Measurements from ENCODE around the gene QSOX1.

Gene QSOX1

DNA sequence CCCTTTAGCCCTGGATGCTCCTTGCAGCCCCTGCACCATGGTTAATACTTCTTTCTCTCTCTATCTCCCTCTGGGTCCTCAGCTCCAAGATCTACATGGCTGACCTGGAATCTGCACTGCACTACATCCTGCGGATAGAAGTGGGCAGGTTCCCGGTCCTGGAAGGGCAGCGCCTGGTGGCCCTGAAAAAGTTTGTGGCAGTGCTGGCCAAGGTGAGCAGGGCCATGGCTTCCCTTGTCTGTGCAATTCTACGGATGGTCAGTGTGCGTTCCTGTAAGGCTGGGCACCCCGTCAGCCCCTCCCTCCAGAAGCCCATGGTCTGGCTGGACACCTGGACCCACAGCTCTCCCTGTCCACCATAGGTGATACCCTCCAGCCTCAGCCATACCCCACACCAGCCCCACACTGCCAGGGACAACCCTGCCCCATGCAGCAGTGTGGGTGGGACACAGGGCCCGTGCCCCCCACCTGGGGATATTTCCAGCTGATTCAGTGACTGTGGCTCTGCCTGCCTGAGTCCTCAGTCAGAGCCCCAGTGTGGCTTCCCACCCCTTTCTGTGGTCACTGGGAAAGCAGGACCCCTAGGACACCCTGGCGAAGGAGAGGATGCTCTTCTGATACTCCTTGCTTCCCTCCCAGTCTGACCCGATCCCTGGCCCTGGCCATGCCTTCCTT, 31.4 kb downstream of the QSOX1 start:
- DNase-seq (ENCODE audit: low read depth in 2 of 2) = no peak
- TF ChIP-seq, protein P1, sequence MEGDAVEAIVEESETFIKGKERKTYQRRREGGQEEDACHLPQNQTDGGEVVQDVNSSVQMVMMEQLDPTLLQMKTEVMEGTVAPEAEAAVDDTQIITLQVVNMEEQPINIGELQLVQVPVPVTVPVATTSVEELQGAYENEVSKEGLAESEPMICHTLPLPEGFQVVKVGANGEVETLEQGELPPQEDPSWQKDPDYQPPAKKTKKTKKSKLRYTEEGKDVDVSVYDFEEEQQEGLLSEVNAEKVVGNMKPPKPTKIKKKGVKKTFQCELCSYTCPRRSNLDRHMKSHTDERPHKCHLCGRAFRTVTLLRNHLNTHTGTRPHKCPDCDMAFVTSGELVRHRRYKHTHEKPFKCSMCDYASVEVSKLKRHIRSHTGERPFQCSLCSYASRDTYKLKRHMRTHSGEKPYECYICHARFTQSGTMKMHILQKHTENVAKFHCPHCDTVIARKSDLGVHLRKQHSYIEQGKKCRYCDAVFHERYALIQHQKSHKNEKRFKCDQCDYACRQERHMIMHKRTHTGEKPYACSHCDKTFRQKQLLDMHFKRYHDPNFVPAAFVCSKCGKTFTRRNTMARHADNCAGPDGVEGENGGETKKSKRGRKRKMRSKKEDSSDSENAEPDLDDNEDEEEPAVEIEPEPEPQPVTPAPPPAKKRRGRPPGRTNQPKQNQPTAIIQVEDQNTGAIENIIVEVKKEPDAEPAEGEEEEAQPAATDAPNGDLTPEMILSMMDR (IDR thresholded peaks at IDR 0.05; ENCODE audit: low read depth, low read length) = no peak
- H3K4me3 ChIP-seq (replicated peaks in 1 of 2; ENCODE audit: low read depth in 2 of 2, low read length in 2 of 2) = no peak overlapping the region

GRCh38 chr1:180186831-180187230, 32.2 kb downstream of the QSOX1 start:
- no peak for DNase-seq (ENCODE audit: low read depth in 2 of 2)
- H3K4me3 ChIP-seq (replicated peaks in 1 of 2; ENCODE audit: low read depth in 2 of 2, low read length in 2 of 2) = no peak overlapping the region
- TF ChIP-seq, protein P1 (IDR thresholded peaks at IDR 0.05; ENCODE audit: low read depth, low read length) = no peak

DNA sequence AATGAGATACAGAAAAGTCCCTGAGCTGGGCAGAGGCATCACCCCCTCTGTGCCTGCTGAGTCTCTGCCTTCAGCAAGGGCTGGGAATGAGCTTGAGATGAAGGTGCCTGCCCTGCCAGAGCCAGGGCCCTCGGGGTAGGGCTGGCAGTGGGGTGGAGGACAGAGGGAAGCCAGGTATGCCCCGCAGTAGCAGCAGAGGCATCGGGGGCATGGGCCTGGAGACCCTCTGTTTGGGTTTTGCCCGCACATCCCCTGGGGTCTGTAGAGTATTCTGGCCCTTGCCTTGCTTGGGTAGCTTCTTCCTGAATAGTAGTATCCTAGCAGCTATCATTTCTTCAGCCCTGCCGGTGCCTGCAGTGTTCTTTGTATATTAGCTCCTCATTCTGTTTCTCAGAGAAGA, 33.0 kb downstream of the QSOX1 start:
- TF ChIP-seq, protein P1 (IDR thresholded peaks at IDR 0.05; ENCODE audit: low read depth, low read length) = no peak
- H3K4me3 ChIP-seq (replicated peaks in 1 of 2; ENCODE audit: low read depth in 2 of 2, low read length in 2 of 2) = no peak overlapping the region
- no peak for DNase-seq (ENCODE audit: low read depth in 2 of 2)

GRCh38 chr1:180188091-180188506, 33.4 kb downstream of the QSOX1 start:
- TF ChIP-seq, protein P1 (IDR thresholded peaks at IDR 0.05; ENCODE audit: low read depth, low read length) = peak; percentile 78
- peak; percentile 59 to 65 for DNase-seq (ENCODE audit: low read depth in 2 of 2)
- no peak overlapping the region for H3K4me3 ChIP-seq (replicated peaks in 1 of 2; ENCODE audit: low read depth in 2 of 2, low read length in 2 of 2)

- no peak for DNase-seq (ENCODE audit: low read depth in 2 of 2)
- TF ChIP-seq, protein P1 (IDR thresholded peaks at IDR 0.05; ENCODE audit: low read depth, low read length) = no peak
- H3K4me3 ChIP-seq (replicated peaks in 1 of 2; ENCODE audit: low read depth in 2 of 2, low read length in 2 of 2) = no peak overlapping the region
Observed at GRCh38 chr1:180188684-180189175, 34.1 kb downstream of the QSOX1 start.

- DNase-seq (ENCODE audit: low read depth in 2 of 2) = no peak
- TF ChIP-seq, protein P1 (IDR thresholded peaks at IDR 0.05; ENCODE audit: low read depth, low read length) = no peak
- H3K4me3 ChIP-seq (replicated peaks in 1 of 2; ENCODE audit: low read depth in 2 of 2, low read length in 2 of 2) = no peak overlapping the region
Observed at GRCh38 chr1:180190091-180190490, 35.4 kb downstream of the QSOX1 start.

DNA sequence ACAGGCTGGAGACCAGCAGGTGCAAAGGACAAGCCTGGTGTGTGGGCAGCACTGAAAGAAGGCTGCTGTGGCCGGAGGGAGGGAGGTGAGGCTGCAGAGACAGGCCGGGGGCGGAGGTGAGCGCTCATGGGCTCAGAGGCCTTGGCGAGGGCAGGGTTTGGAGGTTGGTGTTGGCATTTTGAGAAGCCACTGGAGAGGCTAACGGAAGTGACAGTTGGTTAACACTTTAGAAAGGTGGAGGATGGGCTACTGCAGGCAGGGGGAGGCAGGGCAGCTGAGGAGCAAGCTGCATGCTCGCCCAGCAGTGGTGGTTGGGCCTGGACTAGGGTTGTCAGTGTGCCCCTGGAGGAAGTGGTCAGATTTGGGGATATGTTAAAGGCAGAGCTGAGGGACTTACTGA, 37.5 kb downstream of the QSOX1 start:
- TF ChIP-seq, protein P1 (IDR thresholded peaks at IDR 0.05; ENCODE audit: low read depth, low read length) = no peak
- no peak overlapping the region for H3K4me3 ChIP-seq (replicated peaks in 1 of 2; ENCODE audit: low read depth in 2 of 2, low read length in 2 of 2)
- DNase-seq (ENCODE audit: low read depth in 2 of 2) = no peak
